Ishikawa (cell line): Measurements from ENCODE around the gene PRRC1.

Source experiments
- CEBPB ChIP-seq: IDR thresholded peaks from 2 replicates; pipeline ENCODE4 v1.6.1; 2012
- CREB1 ChIP-seq: IDR thresholded peaks from 2 replicates; pipeline ENCODE4 v1.6.1; 2012; ENCODE audit warnings: low read depth
- EGR1 ChIP-seq: IDR thresholded peaks from 2 replicates; pipeline ENCODE4 v1.6.1; 2012
- EP300 ChIP-seq: IDR thresholded peaks from 2 replicates; pipeline ENCODE4 v1.6.1; 2012; ENCODE audit warnings: borderline replicate concordance
- FOXM1 ChIP-seq: IDR thresholded peaks from 2 replicates; pipeline ENCODE4 v1.6.1; 2012; ENCODE audit warnings: low read depth, borderline replicate concordance
- NFIC ChIP-seq: IDR thresholded peaks from 2 replicates; pipeline ENCODE4 v1.6.1; 2012
- RAD21 ChIP-seq: IDR thresholded peaks from 2 replicates; pipeline ENCODE4 v1.6.1; 2012; ENCODE audit warnings: low read depth
- TAF1 ChIP-seq: IDR thresholded peaks from 2 replicates; pipeline ENCODE4 v1.6.1; 2012; ENCODE audit warnings: low read depth, mild to moderate bottlenecking
- TCF12 ChIP-seq: IDR thresholded peaks from 2 replicates; pipeline ENCODE4 v1.6.1; 2012; ENCODE audit warnings: low read depth
- TEAD4 ChIP-seq: IDR thresholded peaks from 2 replicates; pipeline ENCODE4 v1.6.1; 2012
- YY1 ChIP-seq: IDR thresholded peaks from 2 replicates; pipeline ENCODE4 v1.6.1; 2012; ENCODE audit warnings: low read depth
- ZBTB7A ChIP-seq: IDR thresholded peaks from 2 replicates; pipeline ENCODE4 v1.6.1; 2012; ENCODE audit warnings: low read depth
- TF ChIP-seq, protein P1 (sequence below): IDR thresholded peaks from 2 replicates; pipeline ENCODE4 v1.6.1; 2012
- TF ChIP-seq, protein P2 (sequence below): IDR thresholded peaks from 2 replicates; pipeline ENCODE4 v1.6.1; 2012; ENCODE audit warnings: low read depth, mild to moderate bottlenecking
- TF ChIP-seq, protein P3 (sequence below): IDR thresholded peaks from 2 replicates; pipeline ENCODE4 v1.6.1; 2012

The PRRC1 gene

DNA sequence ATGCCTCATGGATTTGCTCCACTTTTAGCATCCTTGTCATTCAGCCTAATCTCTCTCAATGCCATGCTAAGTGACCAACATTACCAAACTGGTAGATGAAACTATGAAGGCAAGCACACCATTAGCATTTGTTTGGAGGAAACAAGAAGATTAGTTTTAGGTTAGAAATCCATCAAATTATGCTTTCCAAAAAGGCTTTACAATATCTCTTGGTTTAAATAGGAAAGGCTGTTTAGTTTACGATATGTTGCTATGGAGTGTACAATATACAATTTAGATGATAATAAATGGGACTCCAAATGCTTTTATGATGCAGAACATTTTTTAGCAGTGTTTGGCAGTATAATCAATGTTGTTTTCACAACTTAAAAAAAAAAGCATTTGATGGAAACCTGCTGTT, 83.7 kb downstream of the PRRC1 start:
- no peak for TF ChIP-seq TCF12
- no peak for TF ChIP-seq EGR1
- no peak for TF ChIP-seq TAF1
- TF ChIP-seq, protein P1, sequence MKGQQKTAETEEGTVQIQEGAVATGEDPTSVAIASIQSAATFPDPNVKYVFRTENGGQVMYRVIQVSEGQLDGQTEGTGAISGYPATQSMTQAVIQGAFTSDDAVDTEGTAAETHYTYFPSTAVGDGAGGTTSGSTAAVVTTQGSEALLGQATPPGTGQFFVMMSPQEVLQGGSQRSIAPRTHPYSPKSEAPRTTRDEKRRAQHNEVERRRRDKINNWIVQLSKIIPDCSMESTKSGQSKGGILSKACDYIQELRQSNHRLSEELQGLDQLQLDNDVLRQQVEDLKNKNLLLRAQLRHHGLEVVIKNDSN, result no peak
- TF ChIP-seq, protein P2, sequence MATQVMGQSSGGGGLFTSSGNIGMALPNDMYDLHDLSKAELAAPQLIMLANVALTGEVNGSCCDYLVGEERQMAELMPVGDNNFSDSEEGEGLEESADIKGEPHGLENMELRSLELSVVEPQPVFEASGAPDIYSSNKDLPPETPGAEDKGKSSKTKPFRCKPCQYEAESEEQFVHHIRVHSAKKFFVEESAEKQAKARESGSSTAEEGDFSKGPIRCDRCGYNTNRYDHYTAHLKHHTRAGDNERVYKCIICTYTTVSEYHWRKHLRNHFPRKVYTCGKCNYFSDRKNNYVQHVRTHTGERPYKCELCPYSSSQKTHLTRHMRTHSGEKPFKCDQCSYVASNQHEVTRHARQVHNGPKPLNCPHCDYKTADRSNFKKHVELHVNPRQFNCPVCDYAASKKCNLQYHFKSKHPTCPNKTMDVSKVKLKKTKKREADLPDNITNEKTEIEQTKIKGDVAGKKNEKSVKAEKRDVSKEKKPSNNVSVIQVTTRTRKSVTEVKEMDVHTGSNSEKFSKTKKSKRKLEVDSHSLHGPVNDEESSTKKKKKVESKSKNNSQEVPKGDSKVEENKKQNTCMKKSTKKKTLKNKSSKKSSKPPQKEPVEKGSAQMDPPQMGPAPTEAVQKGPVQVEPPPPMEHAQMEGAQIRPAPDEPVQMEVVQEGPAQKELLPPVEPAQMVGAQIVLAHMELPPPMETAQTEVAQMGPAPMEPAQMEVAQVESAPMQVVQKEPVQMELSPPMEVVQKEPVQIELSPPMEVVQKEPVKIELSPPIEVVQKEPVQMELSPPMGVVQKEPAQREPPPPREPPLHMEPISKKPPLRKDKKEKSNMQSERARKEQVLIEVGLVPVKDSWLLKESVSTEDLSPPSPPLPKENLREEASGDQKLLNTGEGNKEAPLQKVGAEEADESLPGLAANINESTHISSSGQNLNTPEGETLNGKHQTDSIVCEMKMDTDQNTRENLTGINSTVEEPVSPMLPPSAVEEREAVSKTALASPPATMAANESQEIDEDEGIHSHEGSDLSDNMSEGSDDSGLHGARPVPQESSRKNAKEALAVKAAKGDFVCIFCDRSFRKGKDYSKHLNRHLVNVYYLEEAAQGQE, result no peak
- TF ChIP-seq NFIC, result no peak
- no peak for TF ChIP-seq CREB1
- no peak for TF ChIP-seq TEAD4

DNA sequence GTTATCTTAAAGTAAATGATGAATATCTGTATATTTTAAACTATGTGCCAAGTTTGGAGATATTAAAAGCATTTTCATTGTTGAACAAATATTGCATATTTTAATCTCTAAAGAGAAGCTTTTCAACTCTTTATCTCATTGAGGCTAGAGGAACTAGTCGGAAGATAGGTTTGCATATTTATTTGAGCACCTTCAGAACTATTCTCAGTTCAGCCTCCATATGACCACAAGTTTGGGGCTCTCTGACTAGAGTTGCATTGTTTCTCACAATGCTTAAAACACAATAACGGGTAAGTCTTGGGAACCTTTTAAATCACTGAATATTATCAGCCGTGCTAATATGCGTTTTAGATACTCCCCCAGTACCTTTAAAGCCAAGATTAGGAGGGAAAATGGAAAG, 84.2 kb downstream of the PRRC1 start:
- TF ChIP-seq ZBTB7A (no peak), YY1 (no peak), FOXM1 (no peak), NFIC (no peak), RAD21 (no peak), CREB1 (no peak), TEAD4 (no peak), EGR1 (no peak), TAF1 (no peak), EP300 (no peak), CEBPB (no peak)
- TF ChIP-seq, protein P1, result no peak
- TF ChIP-seq, protein P2, result no peak
- TF ChIP-seq, protein P3, sequence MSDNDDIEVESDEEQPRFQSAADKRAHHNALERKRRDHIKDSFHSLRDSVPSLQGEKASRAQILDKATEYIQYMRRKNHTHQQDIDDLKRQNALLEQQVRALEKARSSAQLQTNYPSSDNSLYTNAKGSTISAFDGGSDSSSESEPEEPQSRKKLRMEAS, result no peak

DNA sequence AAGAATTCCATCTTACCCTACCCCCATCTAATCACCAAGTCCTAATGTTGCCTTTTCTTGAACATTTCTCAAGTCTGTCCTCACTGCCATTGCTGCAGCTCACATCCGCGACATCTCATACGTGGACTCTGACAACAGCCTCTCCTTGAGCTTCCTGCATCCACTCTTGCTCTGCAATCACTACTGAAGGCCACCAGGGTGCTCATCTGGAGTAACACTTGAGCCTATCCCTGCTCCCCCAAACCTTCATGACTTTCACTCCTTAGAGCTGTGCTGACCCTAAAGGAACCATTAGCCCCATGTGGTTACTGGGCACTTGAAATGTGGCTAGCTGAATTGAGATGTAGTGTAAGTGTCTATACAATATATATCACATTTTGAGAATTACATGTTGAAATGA, 85.0 kb downstream of the PRRC1 start:
- TF ChIP-seq, protein P2, result no peak
- no peak for TF ChIP-seq EGR1
- TF ChIP-seq RAD21, result no peak
- TF ChIP-seq CREB1, result no peak
- TF ChIP-seq TEAD4, result no peak
- no peak for TF ChIP-seq NFIC
- no peak for TF ChIP-seq YY1
- no peak for TF ChIP-seq TAF1
- TF ChIP-seq ZBTB7A, result no peak
- TF ChIP-seq, protein P3, result no peak
- no peak for TF ChIP-seq CEBPB
- TF ChIP-seq EP300, result no peak
- TF ChIP-seq, protein P1, result no peak
- no peak for TF ChIP-seq FOXM1
- no peak for TF ChIP-seq TCF12
